ENCODE results near the gene RPL13.

The RPL13 gene

DNA sequence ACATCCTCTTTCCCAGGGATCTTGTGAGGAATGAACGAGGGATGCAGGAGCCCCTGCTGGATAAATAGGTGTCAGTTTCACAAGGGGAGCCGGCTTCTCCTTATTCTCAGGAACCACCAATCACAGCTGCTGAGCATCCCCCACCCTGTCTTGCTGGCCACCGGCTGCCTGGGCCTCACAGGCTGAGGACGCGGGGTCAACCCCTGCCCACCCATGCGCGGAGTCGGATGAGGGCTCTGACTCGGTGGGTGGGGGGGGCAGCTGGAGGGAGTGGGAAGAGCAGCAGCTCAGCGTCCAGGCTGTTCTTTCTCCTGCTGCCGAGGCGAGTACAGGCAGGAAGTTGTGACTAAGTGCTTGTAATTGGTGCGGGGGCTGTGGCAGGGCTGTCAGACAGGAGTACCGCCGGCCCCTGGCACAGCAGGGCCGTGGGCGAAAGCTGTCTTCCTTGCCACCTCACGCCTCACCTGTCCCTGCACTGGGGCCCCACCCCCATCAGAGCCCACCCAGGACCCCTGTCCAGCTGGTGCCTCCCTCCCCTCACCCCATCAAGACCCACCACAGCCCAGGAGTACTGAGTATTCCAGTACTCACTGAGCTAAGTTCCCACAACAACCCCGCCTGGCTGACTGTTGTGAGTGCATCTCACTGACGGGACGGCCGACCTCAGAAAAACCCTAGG is 41.9 kb downstream of the RPL13 start (continued):
- TF ChIP-seq PRDM4 (tag by site-specific recombination; IDR thresholded peaks at IDR 0.05), result peak; percentile 54; the same call in 1 of the 2 replicates
- TF ChIP-seq ZFP37 (tag by site-specific recombination; IDR thresholded peaks at IDR 0.05), result no peak

DNA sequence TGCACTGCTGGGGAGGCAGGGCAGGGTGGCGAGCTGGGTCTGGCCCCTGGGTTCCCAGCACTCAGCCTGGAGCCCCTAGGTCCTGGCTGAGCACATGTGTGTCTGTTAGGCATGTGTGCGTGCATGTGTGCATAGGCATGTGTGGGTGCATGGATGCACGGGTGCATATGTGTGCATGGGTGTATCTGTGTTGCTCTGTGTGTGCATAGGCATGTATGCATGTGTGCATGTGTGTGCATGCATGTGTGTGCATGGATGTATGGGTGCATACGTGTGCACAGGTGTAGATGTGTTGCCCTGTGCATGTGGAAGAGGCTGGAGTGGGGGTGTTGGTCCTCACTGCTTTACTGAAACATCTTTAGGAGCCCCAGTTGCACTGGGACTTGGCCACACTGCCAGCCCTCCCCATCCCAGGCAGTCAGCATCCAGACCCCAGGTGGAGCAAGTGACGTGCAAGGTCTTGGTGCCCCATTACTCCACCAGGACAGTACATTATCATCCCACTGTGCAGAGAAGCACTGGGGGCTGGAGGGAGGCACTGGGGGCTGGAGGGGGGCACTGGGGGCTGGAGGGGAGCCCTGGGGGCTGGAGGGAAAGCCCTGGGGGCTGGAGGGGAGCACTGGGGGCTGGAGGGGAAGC is 42.6 kb downstream of the RPL13 start:
- TF ChIP-seq ZSCAN4 (tag by site-specific recombination; IDR thresholded peaks at IDR 0.05), result peak; percentile 81
- no peak for TF ChIP-seq ZNF174 (tag by site-specific recombination; IDR thresholded peaks at IDR 0.05)
- TF ChIP-seq ZNF184 (tag by site-specific recombination; IDR thresholded peaks at IDR 0.05), result no peak
- no peak for TF ChIP-seq ZNF701 (tag by site-specific recombination; IDR thresholded peaks at IDR 0.05)
- peak; percentile 27; the same call in 1 of the 2 replicates for TF ChIP-seq ZNF2 (tag by site-specific recombination; IDR thresholded peaks at IDR 0.05)
- no peaks in the 10 kb centered on the region for H3K9me3 ChIP-seq (ENCODE audit: control insufficient read depth, insufficient read depth, low read depth, low read length)
- ChIA-PET POLR2A (interaction anchor here (0.8 to 0.9 kb wide), 2 partner anchors 83 to 97 kb away, joined by 4 read pairs; partner anchors contain the start of gene CDK10), CTCF (interaction anchor here (0.6 to 0.9 kb wide), 2 partner anchors 65 to 436 kb away, joined by 3 to 4 read pairs; no protein-coding TSS in a partner anchor)
- H3K27ac ChIP-seq (ENCODE audit: extremely low read depth, low read depth, low read length), result no peak overlapping the region
- H3K36me3 ChIP-seq (ENCODE audit: control insufficient read depth in 2 of 2, insufficient read depth in 1 of 2, low read length in 2 of 2), result no peaks in the 10 kb centered on the region
- no peak overlapping the region for H3K4me3 ChIP-seq (ENCODE audit: low read depth, low read length)
- no peaks in the 10 kb centered on the region for H3K4me1 ChIP-seq (ENCODE audit: control insufficient read depth, insufficient read depth, low read length)

- Histone ChIP-seq H3K27ac (ENCODE audit: extremely low read depth, low read depth, low read length) (no peak overlapping the region), H3K4me3 (ENCODE audit: low read depth, low read length) (no peak overlapping the region), H3K9me3 (ENCODE audit: control insufficient read depth, insufficient read depth, low read depth, low read length) (no peaks in the 10 kb centered on the region), H3K4me1 (ENCODE audit: control insufficient read depth, insufficient read depth, low read length) (peaks cover 4% of the 10 kb centered on the region; the same call in 1 of the 2 replicates), H3K36me3 (ENCODE audit: control insufficient read depth in 2 of 2, insufficient read depth in 1 of 2, low read length in 2 of 2) (no peaks in the 10 kb centered on the region)
- ChIA-PET CTCF (interaction anchor here (0.6 kb wide), 1 partner anchor 152 kb away, joined by 3 read pairs; no protein-coding TSS in a partner anchor), POLR2A (no interaction called here)
- TF ChIP-seq ZNF747 (tag by site-specific recombination; IDR thresholded peaks at IDR 0.05), result no peak
- no peak for TF ChIP-seq ZNF654 (tag by site-specific recombination; IDR thresholded peaks at IDR 0.05; ENCODE audit: low read depth)
- no peak for TF ChIP-seq ZNF155 (tag by site-specific recombination; IDR thresholded peaks at IDR 0.05)
- TF ChIP-seq KLF1 (tag by site-specific recombination; IDR thresholded peaks at IDR 0.05), result no peak
- no peak for TF ChIP-seq ZNF10 (tag by site-specific recombination; IDR thresholded peaks at IDR 0.05)
- no peak for TF ChIP-seq ZNF561 (tag by site-specific recombination; IDR thresholded peaks at IDR 0.05; ENCODE audit: borderline replicate concordance)
- TF ChIP-seq ZNF529 (tag by site-specific recombination; IDR thresholded peaks at IDR 0.05; ENCODE audit: insufficient replicate concordance), result no peak
- TF ChIP-seq, protein P1, sequence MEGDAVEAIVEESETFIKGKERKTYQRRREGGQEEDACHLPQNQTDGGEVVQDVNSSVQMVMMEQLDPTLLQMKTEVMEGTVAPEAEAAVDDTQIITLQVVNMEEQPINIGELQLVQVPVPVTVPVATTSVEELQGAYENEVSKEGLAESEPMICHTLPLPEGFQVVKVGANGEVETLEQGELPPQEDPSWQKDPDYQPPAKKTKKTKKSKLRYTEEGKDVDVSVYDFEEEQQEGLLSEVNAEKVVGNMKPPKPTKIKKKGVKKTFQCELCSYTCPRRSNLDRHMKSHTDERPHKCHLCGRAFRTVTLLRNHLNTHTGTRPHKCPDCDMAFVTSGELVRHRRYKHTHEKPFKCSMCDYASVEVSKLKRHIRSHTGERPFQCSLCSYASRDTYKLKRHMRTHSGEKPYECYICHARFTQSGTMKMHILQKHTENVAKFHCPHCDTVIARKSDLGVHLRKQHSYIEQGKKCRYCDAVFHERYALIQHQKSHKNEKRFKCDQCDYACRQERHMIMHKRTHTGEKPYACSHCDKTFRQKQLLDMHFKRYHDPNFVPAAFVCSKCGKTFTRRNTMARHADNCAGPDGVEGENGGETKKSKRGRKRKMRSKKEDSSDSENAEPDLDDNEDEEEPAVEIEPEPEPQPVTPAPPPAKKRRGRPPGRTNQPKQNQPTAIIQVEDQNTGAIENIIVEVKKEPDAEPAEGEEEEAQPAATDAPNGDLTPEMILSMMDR (tag by site-specific recombination; IDR thresholded peaks at IDR 0.05), result no peak
- no peak for TF ChIP-seq YY2 (tag by site-specific recombination; IDR thresholded peaks at IDR 0.05)
- no peak for TF ChIP-seq RBAK (tag by site-specific recombination; IDR thresholded peaks at IDR 0.05)
- no peak for TF ChIP-seq ZNF513 (tag by site-specific recombination; IDR thresholded peaks at IDR 0.05)
Observed at GRCh38 chr16:89604764-89605163, 44.3 kb downstream of the RPL13 start.
